Esophagus muscularis mucosa (tissue), 4 donors: Measurements from ENCODE around the gene DNAJC11. TPM values are rescaled to one million over a fixed set of nuclear protein-coding genes. Genes with fewer than 3 reads are reported as not detected.

Source experiments
- DNase-seq: peaks from one replicate; pipeline ENCODE4 v3.0.0-alpha.2; 2017; ENCODE audit errors: extremely low spot score
- H3K27ac ChIP-seq, 4 donors: fragments of 200-600 bp; sonication (generic); replicated peaks in 1 of 4; 1 replicate in 3 of 4; 2 replicates in 1 of 4; pipeline ENCODE4 v1.5.1; 2016 to 2019; ENCODE audit warnings: mild to moderate bottlenecking in 1 of 4
- H3K27me3 ChIP-seq, 4 donors: fragments of 200-600 bp; sonication (generic); one replicate each; pipeline versions ENCODE4 v1.5.1 to v1.6.0; 2016 to 2019
- H3K36me3 ChIP-seq, 4 donors: fragments of 200-600 bp; sonication (generic); one replicate each; pipeline ENCODE4 v1.5.1; 2016 to 2019
- H3K4me1 ChIP-seq, 4 donors: fragments of 200-600 bp; sonication (generic); one replicate each; pipeline ENCODE4 v1.5.1; 2016 to 2019
- H3K4me3 ChIP-seq, 4 donors: fragments of 200-600 bp; sonication (generic); 1 replicate in 2 of 4; 2 replicates in 2 of 4; pipeline ENCODE4 v1.5.1; 2016 to 2019; ENCODE audit warnings: mild to moderate bottlenecking in 4 of 4, moderate library complexity in 1 of 4
- H3K9me3 ChIP-seq, 4 donors: fragments of 200-600 bp; sonication (generic); 1 replicate in 3 of 4; 2 replicates in 1 of 4; pipeline ENCODE4 v1.5.1; 2016 to 2019
- EP300 ChIP-seq: sonication (generic); formaldehyde crosslinking; IDR thresholded peaks from one replicate; pipeline ENCODE4 v1.6.1; 2017; ENCODE audit warnings: antibody characterized with exemption
- POLR2A ChIP-seq: fragments of 450-650 bp; IDR thresholded peaks from one replicate; pipeline ENCODE4 v1.6.1; 2017; ENCODE audit warnings: antibody characterized with exemption, moderate library complexity, mild to moderate bottlenecking, low read depth
- POLR2AphosphoS5 ChIP-seq, 2 donors: sonication (generic); formaldehyde crosslinking; IDR thresholded peaks; one replicate each; pipeline ENCODE4 v1.6.1; 2017; ENCODE audit warnings: antibody characterized with exemption in 2 of 2
- WGBS: methylation state at CpG from one replicate; pipeline ENCODE4 v1.1.5; 2018; 5-methylcytosine and 5-hydroxymethylcytosine counted together
- intact Hi-C: fragments of 100-400 bp; cut with DNase I; formaldehyde crosslinking; loops from one replicate; pipeline ENCODE4 v1.15.1; 2023
- total RNA-seq, 4 donors: library from RNA; depleted of rRNA; stranded (reverse); fragments of >200 nt; gene quantifications; one replicate each; pipeline versions ENCODE4 v1.1.0 to v1.2.1, GENCODE V29; 2016
- TF ChIP-seq, protein P1 (sequence below), 3 experiments: fragments of 200-600 bp in 2 of 3; fragments of 450-650 bp in 1 of 3; sonication (generic) in 2 of 3; IDR thresholded peaks; one replicate each; pipeline ENCODE4 v1.5.1; 2017 to 2019; ENCODE audit warnings: antibody characterized with exemption in 3 of 3, mild to moderate bottlenecking in 2 of 3, moderate library complexity in 1 of 3

The DNAJC11 gene
- total RNA-seq, 4 donors from 2014 or later = 19.4 to 37.8 (median 29.0) TPM

DNA sequence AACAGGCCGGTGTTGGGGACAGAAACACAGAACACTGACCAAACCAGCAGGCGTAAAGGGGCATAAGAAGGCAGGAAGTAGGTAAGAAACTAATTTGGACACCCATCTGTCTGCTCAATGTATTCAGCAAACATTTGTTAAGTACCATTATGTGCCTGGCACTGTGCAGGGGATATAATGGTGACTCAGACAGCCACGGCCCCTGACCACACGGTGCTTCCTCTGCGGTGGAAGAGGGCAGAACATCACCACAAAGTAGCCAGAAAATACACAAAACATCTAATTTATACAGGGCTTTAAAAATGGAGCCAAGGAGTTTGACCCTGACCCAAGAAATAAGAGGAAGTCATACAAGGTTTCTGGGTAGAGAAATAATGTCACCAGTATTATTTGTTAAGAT is 12.9 kb downstream of the DNAJC11 start:
- Histone ChIP-seq H3K4me3 (no peak overlapping the region), H3K9me3 (no peaks in the 10 kb centered on the region), H3K4me1 (peaks cover 0 to 8% (median 2%) of the 10 kb centered on the region in 4 donors), H3K27ac (no peak overlapping the region), H3K27me3 (no peaks in the 10 kb centered on the region), H3K36me3 (no peaks in the 10 kb centered on the region)
- no peak for DNase-seq
- TF ChIP-seq POLR2AphosphoS5 (IDR thresholded peaks at IDR 0.05) = no peak
- TF ChIP-seq, protein P1, sequence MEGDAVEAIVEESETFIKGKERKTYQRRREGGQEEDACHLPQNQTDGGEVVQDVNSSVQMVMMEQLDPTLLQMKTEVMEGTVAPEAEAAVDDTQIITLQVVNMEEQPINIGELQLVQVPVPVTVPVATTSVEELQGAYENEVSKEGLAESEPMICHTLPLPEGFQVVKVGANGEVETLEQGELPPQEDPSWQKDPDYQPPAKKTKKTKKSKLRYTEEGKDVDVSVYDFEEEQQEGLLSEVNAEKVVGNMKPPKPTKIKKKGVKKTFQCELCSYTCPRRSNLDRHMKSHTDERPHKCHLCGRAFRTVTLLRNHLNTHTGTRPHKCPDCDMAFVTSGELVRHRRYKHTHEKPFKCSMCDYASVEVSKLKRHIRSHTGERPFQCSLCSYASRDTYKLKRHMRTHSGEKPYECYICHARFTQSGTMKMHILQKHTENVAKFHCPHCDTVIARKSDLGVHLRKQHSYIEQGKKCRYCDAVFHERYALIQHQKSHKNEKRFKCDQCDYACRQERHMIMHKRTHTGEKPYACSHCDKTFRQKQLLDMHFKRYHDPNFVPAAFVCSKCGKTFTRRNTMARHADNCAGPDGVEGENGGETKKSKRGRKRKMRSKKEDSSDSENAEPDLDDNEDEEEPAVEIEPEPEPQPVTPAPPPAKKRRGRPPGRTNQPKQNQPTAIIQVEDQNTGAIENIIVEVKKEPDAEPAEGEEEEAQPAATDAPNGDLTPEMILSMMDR (IDR thresholded peaks at IDR 0.05) = no peak
- TF ChIP-seq POLR2A = no peak
- TF ChIP-seq EP300 = no peak
- 86% methylated on average over 5 of the region's 5 CpGs for WGBS
- intact Hi-C loops = no loop called here

DNA sequence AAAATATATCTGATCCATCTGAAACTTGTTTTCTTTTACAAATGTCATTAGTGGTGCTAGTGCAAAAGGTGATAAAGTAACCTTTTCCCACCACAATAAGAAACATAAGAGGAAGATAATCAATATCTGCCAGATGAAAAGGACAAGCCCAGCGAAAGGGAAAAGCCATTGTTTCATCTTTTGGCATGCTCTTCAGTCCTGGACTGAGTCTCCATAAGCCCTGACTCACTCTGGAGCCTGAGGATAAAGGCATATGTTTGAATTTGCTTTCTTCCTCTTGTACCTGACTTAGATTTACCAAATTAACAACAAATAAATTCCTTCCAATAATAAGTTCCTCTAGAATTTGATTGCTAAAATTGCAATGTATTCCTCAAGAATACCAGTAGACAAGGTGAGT is 13.6 kb downstream of the DNAJC11 start:
- TF ChIP-seq POLR2A = no peak
- 53% methylated on average over 1 of the region's 1 CpG for WGBS
- no peak for DNase-seq
- H3K36me3 ChIP-seq = peaks cover 0 to 1% (median 0%) of the 10 kb centered on the region in 4 donors
- H3K27ac ChIP-seq = no peak overlapping the region
- no peaks in the 10 kb centered on the region for H3K9me3 ChIP-seq
- H3K4me1 ChIP-seq = peaks cover 0 to 5% (median 2%) of the 10 kb centered on the region in 4 donors
- H3K4me3 ChIP-seq = no peak overlapping the region
- intact Hi-C loops = no loop called here
- H3K27me3 ChIP-seq = no peaks in the 10 kb centered on the region

DNA sequence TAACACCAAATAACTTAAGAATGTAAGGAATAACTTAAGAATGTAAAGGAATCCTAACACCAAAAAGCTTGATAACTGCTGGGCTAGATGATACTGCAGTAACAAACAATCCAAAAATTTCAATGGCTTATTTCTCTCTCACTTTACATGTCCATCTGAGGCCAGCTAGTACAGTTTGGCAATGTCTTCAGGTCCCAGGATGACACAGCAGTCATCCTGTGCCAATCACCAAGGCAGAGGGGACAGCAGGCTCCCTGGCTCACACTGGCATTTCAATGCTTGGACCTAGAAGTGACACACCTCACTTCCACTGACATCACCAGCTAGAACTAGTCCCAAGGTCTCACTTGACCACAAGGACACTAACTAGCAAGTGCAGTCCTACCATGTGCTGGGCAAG is 15.3 kb downstream of the DNAJC11 start:
- Histone ChIP-seq H3K4me3 (no peak overlapping the region), H3K27me3 (no peaks in the 10 kb centered on the region), H3K9me3 (no peaks in the 10 kb centered on the region), H3K36me3 (peaks cover 0 to 9% (median 0%) of the 10 kb centered on the region in 4 donors), H3K4me1 (no peaks in the 10 kb centered on the region), H3K27ac (no peak overlapping the region)
- TF ChIP-seq POLR2A (no peak), POLR2AphosphoS5 (IDR thresholded peaks at IDR 0.05) (no peak), EP300 (no peak)
- TF ChIP-seq, protein P1 (IDR thresholded peaks at IDR 0.05) = no peak
- intact Hi-C loops = no loop called here
- DNase-seq = no peak

DNA sequence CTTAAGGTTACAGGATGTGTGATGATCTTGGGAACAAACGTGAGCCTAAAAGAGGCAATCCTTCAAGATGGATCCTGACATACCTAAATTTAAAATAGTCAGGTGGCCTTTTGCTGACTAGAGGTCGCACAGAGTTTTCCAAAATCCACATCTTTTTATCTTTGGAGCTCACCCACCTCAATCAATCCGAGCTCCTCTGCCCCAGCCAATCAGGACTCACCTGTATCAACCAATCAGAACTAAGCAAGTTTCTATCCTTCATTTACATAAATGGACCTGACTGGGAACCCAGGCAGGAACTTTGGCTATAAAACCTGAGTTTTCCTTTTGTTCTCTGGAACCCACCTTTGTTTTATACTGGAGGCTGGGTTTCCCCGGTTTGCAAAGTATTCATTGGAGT is 16.2 kb downstream of the DNAJC11 start:
- Histone ChIP-seq H3K4me3 (no peak overlapping the region), H3K27me3 (no peaks in the 10 kb centered on the region), H3K27ac (no peak overlapping the region), H3K36me3 (peaks cover 0 to 14% (median 4%) of the 10 kb centered on the region in 4 donors), H3K9me3 (no peaks in the 10 kb centered on the region), H3K4me1 (no peaks in the 10 kb centered on the region)
- WGBS = 93% methylated on average over 4 of the region's 4 CpGs
- intact Hi-C loops = no loop called here
- TF ChIP-seq POLR2AphosphoS5 (IDR thresholded peaks at IDR 0.05) (no peak), POLR2A (no peak), EP300 (no peak)
- TF ChIP-seq, protein P1 (IDR thresholded peaks at IDR 0.05) = no peak
- no peak for DNase-seq

DNA sequence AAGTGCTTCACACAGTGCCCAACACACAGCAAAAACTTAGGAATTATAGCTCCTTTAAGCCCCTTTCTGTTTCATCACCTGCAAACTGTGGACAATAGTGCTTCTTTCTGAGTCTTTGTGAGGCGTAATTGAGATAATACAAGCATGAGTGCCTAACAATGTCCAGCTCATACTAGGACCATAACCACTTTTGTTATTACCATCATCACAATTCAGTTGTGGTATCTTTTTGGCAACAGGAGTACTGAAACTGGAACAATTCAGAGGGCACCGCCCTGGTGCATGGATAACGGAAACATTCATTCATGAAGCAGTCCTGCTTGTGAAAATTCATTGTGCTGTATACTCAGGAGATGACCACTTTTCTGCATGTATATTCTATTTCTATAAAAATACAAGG is 18.2 kb downstream of the DNAJC11 start:
- Histone ChIP-seq H3K9me3 (no peaks in the 10 kb centered on the region), H3K36me3 (peaks cover 7 to 32% (median 22%) of the 10 kb centered on the region in 4 donors), H3K27ac (no peak overlapping the region), H3K4me1 (no peaks in the 10 kb centered on the region), H3K4me3 (no peak overlapping the region), H3K27me3 (no peaks in the 10 kb centered on the region)
- intact Hi-C loops = no loop called here
- TF ChIP-seq POLR2A = no peak
- TF ChIP-seq EP300 = no peak
- no peak for TF ChIP-seq POLR2AphosphoS5 (IDR thresholded peaks at IDR 0.05)
- TF ChIP-seq, protein P1 (IDR thresholded peaks at IDR 0.05) = no peak
- 86% methylated on average over 3 of the region's 3 CpGs for WGBS
- DNase-seq = no peak
